Dedifferentiated amniotic fluid mesenchymal stem cell (primary cell): ENCODE data around the gene GNB2.
"Not testable (repeated sequence)": the region's sequence is repeated elsewhere in the genome, so short reads cannot be mapped to it uniquely, and the experiment has no call there.

Experiments
- DNase-seq: peaks from one replicate; pipeline ENCODE4 v3.0.0-alpha.2; 2016; ENCODE audit errors: extremely low spot score

The GNB2 gene

GRCh38 chr7:100665168-100665726, 8.3 kb upstream of the GNB2 start:
- no peak for DNase-seq

- DNase-seq: no peak
Measured at GRCh38 chr7:100667331-100668068, 6.0 kb upstream of the GNB2 start.

- no peak for DNase-seq
Measured at GRCh38 chr7:100668069-100668449, 5.5 kb upstream of the GNB2 start.

- DNase-seq: not testable (repeated sequence)
Measured at GRCh38 chr7:100669106-100669505, 4.4 kb upstream of the GNB2 start.

- no peak for DNase-seq
Measured at GRCh38 chr7:100670074-100670473, 3.5 kb upstream of the GNB2 start.

- no peak for DNase-seq
Measured at GRCh38 chr7:100671353-100672327, 1.9 kb upstream of the GNB2 start.

- no peak for DNase-seq
Measured at GRCh38 chr7:100673942-100674410, 436 bp downstream of the GNB2 start.

- no peak for DNase-seq
Measured at GRCh38 chr7:100674411-100675104, 1.0 kb downstream of the GNB2 start.

GRCh38 chr7:100675105-100675451, 1.5 kb downstream of the GNB2 start:
- DNase-seq: no peak

- DNase-seq: no peak
Measured at GRCh38 chr7:100675581-100676350, 2.2 kb downstream of the GNB2 start.

- no peak for DNase-seq
Measured at GRCh38 chr7:100676501-100677306, 3.2 kb downstream of the GNB2 start.

GRCh38 chr7:100677308-100678267, 4.0 kb downstream of the GNB2 start:
- DNase-seq: no peak

- no peak for DNase-seq
Measured at GRCh38 chr7:100678291-100678984, 4.9 kb downstream of the GNB2 start.

- DNase-seq: no peak
Measured at GRCh38 chr7:100679129-100679926, 5.8 kb downstream of the GNB2 start.

- DNase-seq: no peak
Measured at GRCh38 chr7:100679927-100680575, 6.5 kb downstream of the GNB2 start.

GRCh38 chr7:100680576-100681271, 7.2 kb downstream of the GNB2 start:
- no peak for DNase-seq
